Adrenal gland (tissue), 12 donors: ENCODE data around the gene TAL1. TPM values are rescaled to one million over a fixed set of nuclear protein-coding genes. Genes with fewer than 3 reads are reported as not detected.

Experiments
- DNase-seq, 7 donors: peaks; one replicate each; pipeline ENCODE4 v3.0.0-alpha.2; 2019 to 2020
- H3K27ac ChIP-seq, 5 donors: fragments of 200-600 bp; sonication (generic) in 4 of 5; 1 replicate in 3 of 5; 2 replicates in 2 of 5; pipeline versions ENCODE4 v1.5.1 to v1.8.0; 2016 to 2020; ENCODE audit warnings: mild to moderate bottlenecking in 1 of 5
- H3K27me3 ChIP-seq: fragments of 200-600 bp; 2 replicates; pipeline ENCODE4 v1.8.0; 2021
- H3K36me3 ChIP-seq, 2 donors: fragments of 200-600 bp; replicated peaks in 1 of 2; 1 replicate in 1 of 2; 2 replicates in 1 of 2; pipeline versions ENCODE4 v1.5.1 to v1.8.0; 2018 to 2022
- H3K4me1 ChIP-seq, 2 donors: fragments of 200-600 bp; replicated peaks in 1 of 2; 1 replicate in 1 of 2; 2 replicates in 1 of 2; pipeline versions ENCODE4 v1.5.1 to v1.8.0; 2018 to 2021
- H3K4me3 ChIP-seq, 4 donors: fragments of 200-600 bp; sonication (generic) in 3 of 4; one replicate each; pipeline ENCODE4 v1.5.1; 2016 to 2018
- H3K9me3 ChIP-seq, 3 donors: fragments of 200-600 bp; sonication (generic) in 1 of 3; replicated peaks in 1 of 3; 1 replicate in 2 of 3; 2 replicates in 1 of 3; pipeline versions ENCODE4 v1.5.1 to v1.8.0; 2016 to 2021
- CTCF ChIP-seq, 6 experiments: fragments of 450-650 bp in 4 of 6; fragments of 200-600 bp in 2 of 6; sonication (generic) in 1 of 6; IDR thresholded peaks; 1 replicate in 5 of 6; 2 replicates in 1 of 6; pipeline versions ENCODE4 v1.5.1 to v1.8.0; 2016 to 2021; ENCODE audit warnings: antibody characterized with exemption in 6 of 6, mild to moderate bottlenecking in 2 of 6, moderate library complexity in 1 of 6
- POLR2A ChIP-seq, 2 donors: fragments of 450-650 bp; IDR thresholded peaks; one replicate each; pipeline ENCODE4 v1.6.1; 2017; ENCODE audit warnings: antibody characterized with exemption in 2 of 2, mild to moderate bottlenecking in 2 of 2, moderate library complexity in 1 of 2
- WGBS, 4 donors: extraction: QIAGEN DNeasy Blood & Tissue Kit in 2 of 4; methylation state at CpG; one replicate each; pipeline versions ENCODE4 v1.1.5 to v1.1.7; 2013 to 2017; 5-methylcytosine and 5-hydroxymethylcytosine counted together
- intact Hi-C, 2 donors: fragments of 100-400 bp; cut with DNase I; formaldehyde crosslinking; loops; one replicate each; pipeline versions ENCODE4 v1.14.1 to v1.15.0; 2022 to 2023
- polyA plus RNA-seq, 3 donors: library from polyadenylated mRNA; stranded (reverse); fragments of 200-250 nt in 2 of 3; fragments of 350-450 nt in 1 of 3; fragmentation: Illumina TruSeq in 1 of 3; extraction: RNeasy Lipid Tissue Mini Kit (QIAGEN cat#74804) in 1 of 3; gene quantifications; one replicate each; pipeline ENCODE4 v1.2.3, GENCODE V29; 2013 to 2014
- total RNA-seq, 9 donors: library from RNA; depleted of rRNA in 4 of 9; stranded (reverse); fragments of >200 nt in 4 of 9; fragments of 120-200 nt in 1 of 9; fragmentation: NEBNext Ultra II Directional in 1 of 9; extraction: Animal tissue kit (Norgen Biotek cat#: 25700) in 1 of 9; gene quantifications; one replicate each; pipeline versions ENCODE4 v1.1.0 to v1.2.4, GENCODE V29; 2013 to 2023
- donor health status: healthy with polysubstance abuse.
- donor health status: Bipolar disorder and iron deficiency.
- donor health status: DM: yes; HTN: yes; CAD: no.
- donor health status: DM: no; HTN: no; CAD: no.
- donor health status: DM: no; HTN: no; CAD: no.
- donor health status: DM: yes; HTN: yes; CAD: no.

TAL1 gene
- total and polyA plus RNA-seq, 12 donors, result 1.2 to 13.4 (median 3.2) TPM

- Histone ChIP-seq H3K4me1 (no peaks in the 10 kb centered on the region), H3K27ac (no peak overlapping the region), H3K36me3 (no peaks in the 10 kb centered on the region), H3K9me3 (no peaks in the 10 kb centered on the region), H3K27me3 (no peaks in the 10 kb centered on the region), H3K4me3 (no peak overlapping the region)
- WGBS, 4 donors, result 80 to 100% (median 91%) methylated on average over 1 of the region's 1 CpG
- peak; percentile 21 to 73 (median 32) for DNase-seq
- TF ChIP-seq POLR2A (IDR thresholded peaks at IDR 0.05), result no peak
- peak; percentile 20 to 75 (median 68) for TF ChIP-seq CTCF (IDR thresholded peaks at IDR 0.05)
- intact Hi-C loops, result loop anchor here in 1 of 2 donors (5.0 kb wide), 1 partner anchor 71 kb away; the partner anchor contains the start of gene PDZK1IP1
Measured at GRCh38 chr1:47262787-47263413, 30.9 kb upstream of the TAL1 start.

- no peak for TF ChIP-seq POLR2A (IDR thresholded peaks at IDR 0.05)
- TF ChIP-seq CTCF (IDR thresholded peaks at IDR 0.05), result no peak
- intact Hi-C loops, result loop anchor here in 1 of 2 donors (5.0 kb wide), 1 partner anchor 75 kb away; no protein-coding TSS in a partner anchor
- Histone ChIP-seq H3K27me3 (no peaks in the 10 kb centered on the region), H3K27ac (no peak overlapping the region), H3K4me1 (no peaks in the 10 kb centered on the region), H3K9me3 (no peaks in the 10 kb centered on the region), H3K4me3 (no peak overlapping the region), H3K36me3 (no peaks in the 10 kb centered on the region)
- WGBS, 4 donors, result 56 to 78% (median 66%) methylated on average over 2 of the region's 2 CpGs
- DNase-seq, result no peak
Measured at GRCh38 chr1:47257224-47257623, 25.2 kb upstream of the TAL1 start.

- H3K9me3 ChIP-seq, result no peaks in the 10 kb centered on the region
- no peaks in the 10 kb centered on the region for H3K4me1 ChIP-seq
- intact Hi-C loops, result no loop called here
- no peak for DNase-seq
- 92 to 99% (median 95%) methylated on average over 5 of the region's 5 CpGs for WGBS, 4 donors
- TF ChIP-seq POLR2A (IDR thresholded peaks at IDR 0.05) (no peak), CTCF (IDR thresholded peaks at IDR 0.05) (no peak)
- H3K4me3 ChIP-seq, result no peak overlapping the region
- H3K27ac ChIP-seq, result no peak overlapping the region
- H3K27me3 ChIP-seq, result no peaks in the 10 kb centered on the region
- no peaks in the 10 kb centered on the region for H3K36me3 ChIP-seq
Measured at GRCh38 chr1:47252795-47253194, 20.8 kb upstream of the TAL1 start.

GRCh38 chr1:47252369-47252768, 20.3 kb upstream of the TAL1 start:
- no peak for DNase-seq
- no peaks in the 10 kb centered on the region for H3K4me1 ChIP-seq
- 79 to 92% (median 83%) methylated on average over 1 of the region's 1 CpG for WGBS, 4 donors
- H3K36me3 ChIP-seq, result no peaks in the 10 kb centered on the region
- intact Hi-C loops, result no loop called here
- no peaks in the 10 kb centered on the region for H3K27me3 ChIP-seq
- TF ChIP-seq POLR2A (IDR thresholded peaks at IDR 0.05) (no peak), CTCF (IDR thresholded peaks at IDR 0.05) (no peak)
- H3K4me3 ChIP-seq, result no peak overlapping the region
- H3K9me3 ChIP-seq, result no peaks in the 10 kb centered on the region
- H3K27ac ChIP-seq, result no peak overlapping the region
